Activated naive CD4-positive, alpha-beta T cell treated with anti-CD3 and anti-CD28 coated beads, Interleukin-2, amount 50 U/mL, for 24 hours (primary cell): ENCODE data around the gene FOXJ3.
A peak's percentile ranks its signal among the peaks of the same experiment; 100 is the strongest.

Source experiments
- H3K27ac Mint-ChIP-seq: one replicate; pipeline ENCODE4 v1.8.0; 2021; ENCODE audit warnings: mild to moderate bottlenecking, mixed read lengths
- H3K27me3 Mint-ChIP-seq: one replicate; pipeline ENCODE4 v1.8.0; 2021; ENCODE audit warnings: mixed read lengths
- H3K36me3 Mint-ChIP-seq: one replicate; pipeline ENCODE4 v1.8.0; 2021; ENCODE audit warnings: mixed read lengths
- H3K4me1 Mint-ChIP-seq: one replicate; pipeline ENCODE4 v1.8.0; 2021; ENCODE audit warnings: mixed read lengths
- H3K4me3 Mint-ChIP-seq: one replicate; pipeline ENCODE4 v1.8.0; 2021; ENCODE audit warnings: mild to moderate bottlenecking, mixed read lengths
- H3K9me3 Mint-ChIP-seq: one replicate; pipeline ENCODE4 v1.8.0; 2021; ENCODE audit warnings: mixed read lengths

The FOXJ3 gene

GRCh38 chr1:42295816-42296215 is 39.2 kb downstream of the FOXJ3 start:
- H3K4me1 Mint-ChIP-seq, result peaks cover 60% of the 10 kb centered on the region
- H3K36me3 Mint-ChIP-seq, result peaks cover 22% of the 10 kb centered on the region
- H3K27ac Mint-ChIP-seq, result no peak overlapping the region
- no peaks in the 10 kb centered on the region for H3K27me3 Mint-ChIP-seq
- no peaks in the 10 kb centered on the region for H3K9me3 Mint-ChIP-seq
- no peak overlapping the region for H3K4me3 Mint-ChIP-seq

GRCh38 chr1:42290130-42290529 is 44.9 kb downstream of the FOXJ3 start:
- Mint-ChIP-seq H3K9me3 (no peaks in the 10 kb centered on the region), H3K36me3 (peaks cover 17% of the 10 kb centered on the region), H3K27ac (no peak overlapping the region), H3K4me3 (no peak overlapping the region), H3K4me1 (peaks cover 56% of the 10 kb centered on the region), H3K27me3 (no peaks in the 10 kb centered on the region)

GRCh38 chr1:42288311-42288985 is 46.6 kb downstream of the FOXJ3 start:
- no peak overlapping the region for H3K27ac Mint-ChIP-seq

GRCh38 chr1:42282867-42283583 is 52.0 kb downstream of the FOXJ3 start:
- peaks cover 72% of the 10 kb centered on the region for H3K4me1 Mint-ChIP-seq
- H3K27ac Mint-ChIP-seq, result peak overlapping the region; percentile 80
- no peaks in the 10 kb centered on the region for H3K9me3 Mint-ChIP-seq
- no peaks in the 10 kb centered on the region for H3K27me3 Mint-ChIP-seq
- H3K4me3 Mint-ChIP-seq, result peak overlapping the region; percentile 57
- H3K36me3 Mint-ChIP-seq, result peaks cover 3% of the 10 kb centered on the region

More at GRCh38 chr1:42288311-42288985, 46.6 kb downstream of the FOXJ3 start:
- no peak overlapping the region for H3K4me3 Mint-ChIP-seq
- H3K27me3 Mint-ChIP-seq, result no peaks in the 10 kb centered on the region
- H3K9me3 Mint-ChIP-seq, result no peaks in the 10 kb centered on the region
- H3K36me3 Mint-ChIP-seq, result peaks cover 10% of the 10 kb centered on the region
- H3K4me1 Mint-ChIP-seq, result peaks cover 65% of the 10 kb centered on the region

DNA sequence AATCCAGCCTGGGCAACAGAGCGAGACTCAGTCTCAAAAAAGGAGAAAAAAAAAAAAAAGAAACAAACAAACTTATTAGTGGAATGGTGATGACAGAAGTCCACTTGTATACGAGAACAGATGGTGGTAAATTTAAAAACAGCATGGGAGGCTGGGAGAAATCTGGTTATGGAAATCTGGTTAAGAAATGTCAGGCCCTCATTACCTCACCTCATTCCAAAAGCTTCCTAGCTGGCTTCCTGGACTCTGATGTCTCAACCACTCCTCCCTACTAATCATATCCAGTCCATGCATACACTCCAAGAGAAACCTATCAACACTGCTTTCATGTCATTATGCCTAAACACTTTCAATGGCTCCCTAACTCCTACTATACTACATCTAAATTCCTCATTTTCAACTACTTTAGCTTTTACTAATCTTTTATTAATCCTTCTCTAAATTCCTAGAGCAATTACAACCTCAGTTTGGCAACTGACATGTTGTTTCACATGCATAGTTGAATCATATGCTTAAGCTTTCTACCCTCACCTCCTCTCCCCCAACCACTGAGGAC is 52.9 kb downstream of the FOXJ3 start:
- H3K9me3 Mint-ChIP-seq, result no peaks in the 10 kb centered on the region
- H3K4me3 Mint-ChIP-seq, result no peak overlapping the region
- H3K4me1 Mint-ChIP-seq, result peaks cover 69% of the 10 kb centered on the region
- H3K36me3 Mint-ChIP-seq, result peaks cover 2% of the 10 kb centered on the region
- H3K27ac Mint-ChIP-seq, result peak overlapping the region; percentile 80
- H3K27me3 Mint-ChIP-seq, result no peaks in the 10 kb centered on the region

DNA sequence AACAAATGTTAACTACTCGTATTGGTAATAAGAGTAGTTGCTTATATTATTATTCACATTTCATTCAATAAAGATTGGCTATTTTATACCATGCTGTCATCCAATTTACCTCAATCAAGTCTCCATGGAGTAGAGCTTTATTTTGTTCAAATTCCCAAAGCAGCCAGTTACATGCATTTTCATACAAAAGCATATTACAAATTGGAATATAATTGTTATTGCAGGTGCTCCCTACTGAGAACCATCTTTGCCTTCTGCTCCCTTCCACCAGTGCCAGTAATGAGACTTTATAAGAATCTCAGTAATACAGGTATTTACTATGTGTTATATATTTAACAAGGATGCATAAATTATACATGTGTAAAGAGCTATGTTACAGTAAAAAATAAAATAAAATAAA is 54.2 kb downstream of the FOXJ3 start:
- Mint-ChIP-seq H3K4me1 (peaks cover 73% of the 10 kb centered on the region), H3K27me3 (no peaks in the 10 kb centered on the region), H3K36me3 (peaks cover 5% of the 10 kb centered on the region), H3K9me3 (no peaks in the 10 kb centered on the region), H3K4me3 (peak overlapping the region; percentile 12), H3K27ac (no peak overlapping the region)

- H3K4me3 Mint-ChIP-seq, result no peak overlapping the region
- H3K9me3 Mint-ChIP-seq, result no peaks in the 10 kb centered on the region
- peaks cover 69% of the 10 kb centered on the region for H3K4me1 Mint-ChIP-seq
- H3K36me3 Mint-ChIP-seq, result peaks cover 10% of the 10 kb centered on the region
- no peaks in the 10 kb centered on the region for H3K27me3 Mint-ChIP-seq
- no peak overlapping the region for H3K27ac Mint-ChIP-seq
Observed at GRCh38 chr1:42279055-42279454, 56.0 kb downstream of the FOXJ3 start.

GRCh38 chr1:42272920-42273319 is 62.1 kb downstream of the FOXJ3 start:
- peaks cover 20% of the 10 kb centered on the region for H3K36me3 Mint-ChIP-seq
- peak overlapping the region; percentile 5 for H3K27ac Mint-ChIP-seq
- H3K4me3 Mint-ChIP-seq, result no peak overlapping the region
- H3K4me1 Mint-ChIP-seq, result peaks cover 69% of the 10 kb centered on the region
- no peaks in the 10 kb centered on the region for H3K27me3 Mint-ChIP-seq
- H3K9me3 Mint-ChIP-seq, result no peaks in the 10 kb centered on the region

GRCh38 chr1:42267904-42268303 is 67.1 kb downstream of the FOXJ3 start:
- Mint-ChIP-seq H3K36me3 (peaks cover 23% of the 10 kb centered on the region), H3K27me3 (no peaks in the 10 kb centered on the region), H3K9me3 (no peaks in the 10 kb centered on the region), H3K27ac (no peak overlapping the region), H3K4me1 (peaks cover 84% of the 10 kb centered on the region), H3K4me3 (no peak overlapping the region)

DNA sequence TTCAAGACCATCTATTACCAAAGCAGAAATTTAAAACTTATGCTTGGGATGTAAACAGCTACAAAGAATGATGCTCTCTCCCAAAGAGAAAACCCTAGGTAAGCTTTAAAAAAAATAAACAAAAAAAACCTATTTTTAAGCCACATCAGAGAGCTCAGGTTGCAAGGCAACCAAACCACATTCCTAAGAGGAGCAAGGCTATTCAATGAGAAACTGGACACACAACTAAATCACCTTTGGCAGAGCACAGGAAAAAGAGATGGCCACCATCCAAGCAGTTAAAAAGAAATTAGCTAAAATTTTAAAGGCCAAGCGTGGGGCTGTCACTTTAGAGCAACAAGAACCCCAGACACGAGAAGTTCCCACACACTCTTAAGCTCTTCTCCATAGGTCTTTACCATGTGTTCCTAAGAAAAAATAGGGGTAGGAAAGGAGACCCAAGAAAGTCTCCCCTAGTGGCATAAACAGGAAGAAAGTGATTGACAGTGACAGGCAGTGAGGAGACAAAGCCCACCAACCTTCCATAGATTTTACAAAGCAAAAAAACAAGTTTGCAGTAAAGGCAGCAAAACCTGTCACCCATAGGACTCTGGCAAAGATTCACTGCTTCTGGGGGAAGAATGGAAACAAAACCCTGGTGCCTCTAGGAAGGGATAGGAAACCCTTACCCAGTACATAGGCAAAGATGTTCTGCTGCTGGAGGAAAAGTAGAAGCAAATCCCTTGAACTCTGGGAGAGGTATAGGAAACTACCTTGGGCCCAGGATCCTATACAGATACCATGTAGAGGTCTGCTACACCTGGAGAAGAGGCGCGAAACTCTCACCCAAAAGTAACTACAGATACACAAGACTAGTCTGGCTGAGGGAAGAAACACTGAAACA is 68.5 kb downstream of the FOXJ3 start:
- Mint-ChIP-seq H3K4me1 (peaks cover 78% of the 10 kb centered on the region), H3K36me3 (peaks cover 22% of the 10 kb centered on the region), H3K9me3 (no peaks in the 10 kb centered on the region), H3K4me3 (no peak overlapping the region), H3K27me3 (no peaks in the 10 kb centered on the region), H3K27ac (peak overlapping the region; percentile 38)

DNA sequence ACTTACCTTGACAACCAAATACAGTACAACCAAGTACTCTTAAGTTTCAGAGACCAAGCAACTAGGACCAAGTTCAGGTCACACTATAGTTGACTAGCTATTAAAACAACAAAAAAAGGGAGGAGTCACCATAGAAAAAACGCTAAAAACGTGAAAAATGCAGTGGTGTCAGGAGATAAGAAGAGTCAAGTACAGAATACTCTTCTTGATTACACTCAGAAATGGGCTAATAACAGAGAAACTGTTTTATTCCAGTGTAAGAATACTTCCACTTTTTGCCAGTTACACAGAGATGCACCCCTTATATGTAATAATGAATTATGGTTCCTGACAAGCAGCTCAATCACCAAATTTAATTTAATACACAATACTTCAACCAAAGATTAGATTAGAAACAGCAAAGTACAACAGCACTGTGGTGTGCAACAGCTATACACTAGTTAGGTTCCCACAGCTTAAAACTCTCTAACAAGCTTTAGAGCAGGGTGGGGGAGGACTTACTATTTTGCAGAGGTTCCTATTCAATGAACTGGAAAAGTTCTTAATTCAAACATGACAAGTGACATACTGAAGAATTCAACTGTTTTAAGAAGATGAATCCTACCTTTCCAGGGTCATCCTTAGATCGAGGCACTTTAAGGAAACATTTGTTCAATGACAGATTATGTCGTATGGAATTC is 70.4 kb downstream of the FOXJ3 start:
- H3K36me3 Mint-ChIP-seq, result peaks cover 27% of the 10 kb centered on the region
- no peaks in the 10 kb centered on the region for H3K27me3 Mint-ChIP-seq
- peaks cover 79% of the 10 kb centered on the region for H3K4me1 Mint-ChIP-seq
- H3K4me3 Mint-ChIP-seq, result no peak overlapping the region
- no peak overlapping the region for H3K27ac Mint-ChIP-seq
- no peaks in the 10 kb centered on the region for H3K9me3 Mint-ChIP-seq

GRCh38 chr1:42263019-42263418 is 72.0 kb downstream of the FOXJ3 start:
- Mint-ChIP-seq H3K27ac (no peak overlapping the region), H3K36me3 (peaks cover 25% of the 10 kb centered on the region), H3K4me1 (peaks cover 71% of the 10 kb centered on the region), H3K27me3 (no peaks in the 10 kb centered on the region), H3K9me3 (no peaks in the 10 kb centered on the region), H3K4me3 (no peak overlapping the region)

GRCh38 chr1:42260376-42261070 is 74.5 kb downstream of the FOXJ3 start:
- no peaks in the 10 kb centered on the region for H3K9me3 Mint-ChIP-seq
- H3K27me3 Mint-ChIP-seq, result no peaks in the 10 kb centered on the region
- H3K4me3 Mint-ChIP-seq, result no peak overlapping the region
- H3K36me3 Mint-ChIP-seq, result peaks cover 26% of the 10 kb centered on the region
- peaks cover 65% of the 10 kb centered on the region for H3K4me1 Mint-ChIP-seq
- no peak overlapping the region for H3K27ac Mint-ChIP-seq

- Mint-ChIP-seq H3K4me3 (no peak overlapping the region), H3K27me3 (no peaks in the 10 kb centered on the region), H3K36me3 (peaks cover 31% of the 10 kb centered on the region), H3K27ac (peak overlapping the region; percentile 42), H3K9me3 (peaks cover 6% of the 10 kb centered on the region), H3K4me1 (peaks cover 67% of the 10 kb centered on the region)
Observed at GRCh38 chr1:42259739-42260064, 75.3 kb downstream of the FOXJ3 start.
